ENCODE data around the gene HLA-DQA1.

- TF ChIP-seq CREB5 (CRISPR knock-in tag; IDR thresholded peaks at IDR 0.05; ENCODE audit: low read depth): no peak
- TF ChIP-seq ZFP30 (CRISPR knock-in tag; IDR thresholded peaks at IDR 0.05): no peak
- TF ChIP-seq, protein P1, sequence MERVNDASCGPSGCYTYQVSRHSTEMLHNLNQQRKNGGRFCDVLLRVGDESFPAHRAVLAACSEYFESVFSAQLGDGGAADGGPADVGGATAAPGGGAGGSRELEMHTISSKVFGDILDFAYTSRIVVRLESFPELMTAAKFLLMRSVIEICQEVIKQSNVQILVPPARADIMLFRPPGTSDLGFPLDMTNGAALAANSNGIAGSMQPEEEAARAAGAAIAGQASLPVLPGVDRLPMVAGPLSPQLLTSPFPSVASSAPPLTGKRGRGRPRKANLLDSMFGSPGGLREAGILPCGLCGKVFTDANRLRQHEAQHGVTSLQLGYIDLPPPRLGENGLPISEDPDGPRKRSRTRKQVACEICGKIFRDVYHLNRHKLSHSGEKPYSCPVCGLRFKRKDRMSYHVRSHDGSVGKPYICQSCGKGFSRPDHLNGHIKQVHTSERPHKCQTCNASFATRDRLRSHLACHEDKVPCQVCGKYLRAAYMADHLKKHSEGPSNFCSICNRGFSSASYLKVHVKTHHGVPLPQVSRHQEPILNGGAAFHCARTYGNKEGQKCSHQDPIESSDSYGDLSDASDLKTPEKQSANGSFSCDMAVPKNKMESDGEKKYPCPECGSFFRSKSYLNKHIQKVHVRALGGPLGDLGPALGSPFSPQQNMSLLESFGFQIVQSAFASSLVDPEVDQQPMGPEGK (CRISPR knock-in tag; IDR thresholded peaks at IDR 0.05; ENCODE audit: borderline replicate concordance): no peak
- TF ChIP-seq OSR1 (CRISPR knock-in tag; IDR thresholded peaks at IDR 0.05): no peak
- TF ChIP-seq TSHZ2 (CRISPR knock-in tag; IDR thresholded peaks at IDR 0.05): no peak
- TF ChIP-seq BACH2 (CRISPR knock-in tag; IDR thresholded peaks at IDR 0.05; ENCODE audit: borderline replicate concordance): no peak
- no peak for TF ChIP-seq ZNF565 (CRISPR knock-in tag; conservative IDR thresholded peaks at IDR 0.05; ENCODE audit: low read depth)
- TF ChIP-seq ZNF8 (CRISPR knock-in tag; IDR thresholded peaks at IDR 0.05): no peak
Observed at GRCh38 chr6:32622545-32623401, 14.4 kb upstream of the HLA-DQA1 start.

Measured in SK-N-SH treated with all-trans-retinoic acid at 6 μM for 48 hours (cell line).